Stimulated activated naive CD8-positive, alpha-beta T cell treated with anti-CD3 and anti-CD28 coated beads, Interleukin-15, Interleukin-2, amounts not matched to agents 100 U/mL and 50 U/mL, for 24 hours (primary cell): ENCODE results near the gene MED8.
"Not testable (repeated sequence)": the region's sequence is repeated elsewhere in the genome, so short reads cannot be mapped to it uniquely, and the experiment has no call there.

Experiments used
- ATAC-seq: fragments of 150-1000 bp; cut with Tn5 transposase; one replicate; pipeline ENCODE4 v1.10.0; 2021
- DNase-seq: peaks from one replicate; pipeline ENCODE4 v3.0.0; 2021

MED8 gene

GRCh38 chr1:43421976-43422750 is 32.6 kb upstream of the MED8 start:
- no peak for ATAC-seq

DNA sequence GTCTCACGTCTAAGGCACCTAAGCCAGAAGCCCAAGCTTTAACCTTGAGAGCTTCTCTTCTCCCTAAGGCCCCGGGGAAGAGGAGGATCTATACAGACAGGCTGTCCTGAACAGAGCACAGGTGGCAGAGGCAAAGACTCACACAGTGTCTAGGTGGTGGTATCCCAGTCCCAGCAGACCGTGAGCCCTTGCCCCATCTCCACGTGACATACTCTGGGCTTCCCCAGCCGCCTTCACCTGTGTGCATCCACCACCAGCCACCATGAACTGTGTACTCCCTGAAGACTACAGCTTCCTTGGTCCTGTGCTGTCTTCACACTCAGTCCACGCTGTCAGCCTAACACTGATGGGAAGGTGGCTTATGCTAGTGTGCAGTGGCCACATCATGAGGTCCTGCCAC is 31.8 kb upstream of the MED8 start:
- DNase-seq: no peak
- no peak for ATAC-seq

More at GRCh38 chr1:43421976-43422750, 32.6 kb upstream of the MED8 start:
- no peak for DNase-seq

- DNase-seq: no peak
- no peak for ATAC-seq
Observed at GRCh38 chr1:43420874-43421273, 31.3 kb upstream of the MED8 start.

- ATAC-seq (no peak), DNase-seq (no peak)
Observed at GRCh38 chr1:43419627-43420425, 30.2 kb upstream of the MED8 start.

DNA sequence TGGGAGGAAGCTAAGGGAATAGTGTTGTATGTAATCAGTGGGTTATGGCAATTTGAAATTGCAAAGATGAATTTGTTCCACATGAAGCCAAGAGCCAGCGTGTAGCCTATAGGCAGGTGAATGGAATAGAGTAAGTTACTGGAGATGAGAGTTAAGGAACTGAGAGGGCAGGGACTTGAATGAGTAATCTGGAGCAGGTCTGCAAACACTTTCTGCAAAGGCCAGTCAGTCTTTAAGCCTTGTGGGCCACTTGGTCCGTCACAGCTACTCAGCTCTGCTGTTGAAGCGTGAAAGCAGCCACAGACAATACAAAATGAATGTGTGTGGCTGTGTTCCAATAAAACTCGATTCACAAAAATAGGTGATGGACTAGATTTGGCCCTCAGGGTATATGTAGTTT is 29.3 kb upstream of the MED8 start:
- ATAC-seq: no peak
- DNase-seq: no peak

DNA sequence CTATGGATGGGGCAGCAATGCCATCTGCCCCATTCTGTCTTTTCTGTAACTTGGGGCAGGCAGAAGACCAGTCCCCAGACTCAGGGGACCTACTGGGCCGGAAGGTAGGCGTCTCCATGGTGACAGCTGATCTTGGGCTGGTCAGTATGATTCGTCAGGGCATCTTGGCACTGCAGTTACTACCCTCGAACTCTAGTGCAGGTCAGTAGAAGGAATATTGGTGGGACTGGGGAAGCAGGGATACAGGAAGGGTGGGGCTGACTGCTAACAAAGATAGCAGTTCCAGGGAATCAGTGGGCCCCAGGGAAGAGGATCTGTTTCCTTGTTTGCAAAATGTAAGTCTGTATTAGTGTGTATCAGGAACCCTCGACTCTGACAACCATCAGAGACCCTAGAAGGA is 26.3 kb upstream of the MED8 start:
- no peak for ATAC-seq
- no peak for DNase-seq

DNA sequence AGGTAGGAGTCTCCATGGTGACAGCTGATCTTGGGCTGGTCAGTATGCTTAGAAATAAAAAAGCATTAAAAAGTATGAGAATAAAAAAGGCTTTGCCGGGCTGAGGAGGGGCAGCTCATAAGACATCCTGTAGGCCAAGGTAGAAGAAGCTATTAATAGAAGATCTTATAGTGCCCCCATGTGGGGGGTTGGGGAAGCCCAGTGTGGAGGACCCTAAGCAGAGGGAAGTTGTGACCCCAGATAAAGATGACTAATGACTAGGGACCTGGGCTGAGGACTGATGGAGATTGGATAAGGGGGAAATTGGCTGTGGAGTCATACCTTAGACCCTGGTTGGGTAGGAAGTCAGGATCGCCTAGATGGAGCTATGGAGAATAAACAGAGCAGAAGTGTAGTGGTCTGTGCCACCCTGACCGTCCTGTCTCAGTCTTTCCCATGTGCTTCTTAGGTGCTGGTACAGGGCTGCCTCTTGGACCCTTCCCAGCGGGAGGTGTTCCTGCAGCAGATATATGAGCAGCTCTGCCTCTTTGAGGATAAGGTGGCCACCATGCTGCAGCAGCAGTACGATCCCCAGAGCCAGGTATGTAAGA is 25.1 kb upstream of the MED8 start:
- peak; percentile 86 for ATAC-seq

GRCh38 chr1:43413426-43413825 is 23.8 kb upstream of the MED8 start:
- DNase-seq, ATAC-seq: not testable (repeated sequence)

More for the DNA sequence above, 25.1 kb upstream of the MED8 start:
- DNase-seq: peak; percentile 69

DNA sequence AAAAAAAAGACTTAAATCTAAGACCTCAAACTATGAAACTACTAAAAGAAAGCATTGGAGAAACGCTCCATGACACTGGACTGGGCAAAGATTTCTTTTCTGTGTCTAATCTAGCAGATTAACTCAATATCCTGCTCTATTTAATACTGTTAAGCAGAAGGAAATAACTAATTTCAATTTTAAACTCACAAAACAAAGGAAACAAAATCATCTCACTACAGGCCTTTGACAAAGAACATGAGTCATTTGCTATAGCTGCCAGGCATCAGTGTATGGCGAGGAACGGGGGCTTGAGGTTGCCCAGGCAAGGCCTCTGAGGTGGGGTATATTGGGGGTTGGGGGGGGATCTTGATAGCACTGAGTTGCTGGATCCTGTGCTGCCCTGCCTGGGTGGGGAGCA is 21.0 kb upstream of the MED8 start:
- DNase-seq: no peak

DNA sequence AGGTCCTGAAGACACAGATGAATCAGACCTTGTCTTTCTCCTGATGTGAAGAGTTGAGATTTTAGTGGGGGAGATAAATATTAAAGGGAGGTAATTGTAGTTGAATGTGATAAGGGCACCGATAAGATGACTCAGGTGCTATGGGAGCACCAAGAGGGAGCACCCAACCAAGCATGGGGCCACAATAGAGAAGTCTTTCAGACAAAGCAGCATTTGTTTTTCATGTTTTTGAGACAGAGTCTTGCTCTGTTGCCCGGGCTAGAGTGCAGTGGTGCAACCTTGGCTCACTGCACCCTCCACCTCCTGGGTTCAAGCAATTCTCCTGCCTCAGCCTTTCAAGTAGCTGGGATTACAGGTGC is 16.3 kb upstream of the MED8 start:
- ATAC-seq (no peak), DNase-seq (no peak)

More for the DNA sequence above, 21.0 kb upstream of the MED8 start:
- no peak for ATAC-seq

DNA sequence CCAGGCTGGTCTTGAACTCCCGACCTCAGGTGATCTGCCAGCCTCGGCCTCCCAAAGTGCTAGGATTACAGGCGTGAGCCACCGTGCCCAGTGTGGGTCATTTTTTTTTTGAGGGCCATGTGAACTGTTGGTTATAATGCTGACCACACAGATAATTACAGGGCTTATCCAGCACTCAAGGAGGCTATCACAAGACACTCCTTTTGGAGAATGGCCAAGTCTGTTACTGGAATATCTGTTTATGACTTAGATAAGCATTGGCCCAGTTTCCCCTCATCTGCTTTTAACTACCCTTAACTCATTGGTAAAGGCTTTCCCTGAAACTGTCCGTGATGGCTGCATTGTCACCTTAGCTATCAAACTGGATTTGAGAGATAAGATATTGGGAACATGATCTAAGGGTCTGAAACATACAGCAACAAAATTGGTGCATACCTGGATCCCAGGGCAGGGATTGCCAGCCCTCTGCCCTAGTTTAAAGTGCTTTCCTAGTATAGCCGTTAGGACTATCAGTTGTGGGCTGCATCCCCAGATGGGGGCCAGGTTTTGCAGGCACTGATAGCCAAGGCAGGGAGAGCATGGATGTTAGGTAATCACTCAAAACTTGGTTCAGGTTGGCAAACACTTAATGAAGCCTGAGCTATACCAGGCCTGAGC is 15.7 kb upstream of the MED8 start:
- DNase-seq: no peak

GRCh38 chr1:43404353-43404752 is 14.8 kb upstream of the MED8 start:
- ATAC-seq (no peak), DNase-seq (no peak)

More for the DNA sequence above, 15.7 kb upstream of the MED8 start:
- no peak for ATAC-seq

DNA sequence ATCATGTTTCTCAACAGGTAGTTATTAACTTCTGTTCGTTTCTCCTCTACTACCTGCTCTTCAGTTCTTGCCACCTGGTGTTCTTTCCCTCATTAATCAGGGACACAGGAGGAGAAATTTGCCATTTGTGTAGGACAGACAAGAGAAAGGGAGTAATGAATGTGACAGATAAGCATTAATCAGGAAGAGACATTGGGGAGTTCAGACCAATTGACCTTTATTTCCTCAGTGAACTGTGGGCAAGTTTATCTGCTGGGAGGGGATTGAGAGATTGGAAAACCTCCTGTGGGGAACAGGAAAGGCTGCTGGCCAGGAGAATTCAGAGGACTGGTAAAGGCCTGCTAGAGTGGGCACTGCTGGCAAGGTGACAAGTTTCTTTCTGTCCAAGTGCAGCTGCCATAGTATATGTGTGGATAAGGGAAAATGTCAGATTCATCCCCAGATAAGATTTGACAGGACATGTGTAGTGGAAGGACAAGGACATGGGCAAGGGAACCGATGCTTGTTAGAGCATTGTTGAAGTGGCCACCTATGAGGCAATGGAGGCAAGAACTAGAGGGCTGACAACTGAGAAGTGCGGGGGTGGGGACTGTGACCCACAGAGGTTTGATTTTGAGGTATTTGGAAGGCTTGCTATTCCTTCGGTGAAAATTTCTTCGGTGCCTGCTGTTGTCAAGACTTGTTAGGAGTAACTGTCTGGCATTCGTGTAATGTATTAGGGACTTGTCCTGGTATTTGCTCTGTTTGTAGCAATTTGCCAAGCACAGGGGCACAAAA is 12.7 kb upstream of the MED8 start:
- DNase-seq (no peak), ATAC-seq (no peak)

DNA sequence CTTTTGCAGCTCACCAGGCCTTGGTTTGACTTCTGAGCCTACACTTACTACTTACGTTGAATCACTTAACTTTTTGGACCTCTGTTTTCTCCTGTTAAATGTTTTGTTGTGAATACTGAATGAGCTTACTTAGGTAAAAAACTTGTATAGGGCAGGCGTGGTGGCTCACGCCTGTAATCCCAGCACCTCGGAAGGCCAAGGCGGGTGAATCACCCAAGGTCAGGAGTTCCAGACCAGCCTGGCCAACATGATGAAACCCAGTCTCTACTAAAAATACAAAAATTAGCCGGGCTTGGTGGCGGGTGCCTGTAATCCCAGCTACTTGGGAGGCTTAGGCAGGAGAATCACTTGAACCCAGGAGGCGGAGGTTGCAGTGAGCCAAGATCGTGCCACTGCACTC is 10.8 kb upstream of the MED8 start:
- not testable (repeated sequence) for DNase-seq, ATAC-seq

- DNase-seq (no peak), ATAC-seq (no peak)
Observed at GRCh38 chr1:43398227-43398626, 8.6 kb upstream of the MED8 start.

DNA sequence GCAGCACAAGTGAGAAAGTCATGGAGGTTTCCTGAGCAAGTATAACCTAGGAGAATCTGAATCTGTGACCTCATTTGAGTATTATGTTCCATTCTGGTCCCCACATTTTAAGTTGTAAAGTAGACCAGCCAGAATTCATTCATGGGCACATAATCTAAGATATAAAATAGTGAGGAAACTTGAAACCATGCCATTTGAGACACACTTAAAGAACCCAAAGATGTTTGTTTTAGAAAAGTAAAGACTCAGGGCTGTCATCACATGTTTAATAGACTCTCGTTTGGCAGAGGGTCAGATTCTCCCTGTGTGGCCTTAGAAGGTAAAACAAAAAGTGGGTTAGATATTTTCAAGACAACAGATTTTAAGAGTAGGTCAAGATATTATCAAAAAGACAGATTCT is 6.5 kb upstream of the MED8 start:
- ATAC-seq: no peak
- no peak for DNase-seq

- no peak for ATAC-seq
- no peak for DNase-seq
Observed at GRCh38 chr1:43395523-43395922, 5.9 kb upstream of the MED8 start.

GRCh38 chr1:43392702-43393101 is 3.1 kb upstream of the MED8 start:
- ATAC-seq (no peak), DNase-seq (no peak)

- no peak for ATAC-seq
- DNase-seq: no peak
Observed at GRCh38 chr1:43388613-43389012, 987 bp downstream of the MED8 start.

DNA sequence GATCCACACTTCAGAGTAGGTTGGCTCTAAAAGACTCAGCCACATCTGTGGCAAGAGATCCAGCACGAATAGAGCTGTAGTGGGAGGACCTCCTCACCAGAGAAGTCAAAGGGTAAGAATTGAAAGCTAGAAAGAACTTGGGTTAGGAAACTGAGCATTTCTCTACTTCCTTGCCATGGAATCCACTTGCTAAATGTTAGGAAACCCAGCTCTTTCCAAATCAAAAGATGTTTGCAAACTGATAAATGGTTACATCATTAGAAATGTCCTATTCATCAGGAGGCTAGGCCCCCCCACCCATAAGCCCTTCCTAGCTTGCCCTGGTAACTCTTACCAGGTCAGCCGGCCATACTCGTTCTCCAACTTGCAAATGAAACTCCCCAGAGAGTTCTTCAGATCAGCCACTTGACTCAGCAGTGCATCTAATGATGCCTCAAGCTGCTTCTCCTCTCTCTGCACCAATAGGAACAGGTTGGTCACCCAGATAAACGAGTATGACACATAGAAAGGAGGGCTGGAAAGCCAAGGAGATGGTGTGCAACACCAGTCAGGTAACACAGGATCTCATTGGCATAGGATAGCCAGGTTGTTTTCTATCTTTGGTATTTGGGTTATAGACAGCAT is 1.5 kb downstream of the MED8 start:
- no peak for ATAC-seq
- DNase-seq: no peak

- no peak for ATAC-seq
- DNase-seq: no peak
Observed at GRCh38 chr1:43386676-43387075, 2.9 kb downstream of the MED8 start.
